GM12864 (cell line): ENCODE measurements around the gene PWWP2B.

ENCODE experiments used
- DNase-seq: peaks from one replicate; pipeline ENCODE4 v3.0.0-alpha.2; 2011; ENCODE audit warnings: low read depth
- H3K4me3 ChIP-seq: 2 replicates; pipeline ENCODE4 v1.5.1; 2011; ENCODE audit warnings: mild to moderate bottlenecking, low read depth, low read length, control low read depth
- CTCF ChIP-seq: IDR thresholded peaks from 2 replicates; pipeline ENCODE4 v1.5.1; 2011; ENCODE audit warnings: low read depth, mild to moderate bottlenecking, moderate library complexity, low read length, control low read depth, inconsistent platforms; ENCODE audit errors: missing control alignments

The PWWP2B gene

DNA sequence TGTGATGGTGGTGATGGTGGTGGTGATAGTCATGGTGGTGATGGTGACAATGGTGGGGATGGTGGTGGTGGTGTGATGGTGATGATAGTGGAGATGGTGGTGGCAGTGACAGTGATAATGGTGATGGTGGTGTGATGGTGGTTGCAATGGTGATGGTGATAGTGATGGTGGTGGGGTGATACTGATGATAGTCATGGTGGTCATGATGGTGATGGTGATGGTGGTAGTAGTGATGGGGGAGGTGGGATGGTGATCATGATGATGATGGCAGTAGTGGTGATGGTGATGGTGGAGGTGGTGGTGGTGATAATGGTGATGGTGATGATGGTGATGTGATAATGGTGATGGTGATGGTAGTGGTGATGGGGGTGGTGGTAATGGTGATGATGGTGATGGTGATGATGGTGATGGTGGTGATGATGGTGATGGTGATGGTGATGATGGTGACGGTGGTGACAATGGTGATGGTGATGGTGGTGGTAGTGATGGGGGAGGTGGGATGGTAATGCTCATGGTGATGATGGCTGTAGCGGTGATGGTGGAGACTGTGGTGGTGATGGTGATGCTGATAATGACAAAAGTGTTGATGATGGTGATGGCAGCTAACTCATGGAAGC is 4.7 kb upstream of the PWWP2B start:
- DNase-seq: no peak
- no peak for TF ChIP-seq CTCF
- no peak overlapping the region for H3K4me3 ChIP-seq

DNA sequence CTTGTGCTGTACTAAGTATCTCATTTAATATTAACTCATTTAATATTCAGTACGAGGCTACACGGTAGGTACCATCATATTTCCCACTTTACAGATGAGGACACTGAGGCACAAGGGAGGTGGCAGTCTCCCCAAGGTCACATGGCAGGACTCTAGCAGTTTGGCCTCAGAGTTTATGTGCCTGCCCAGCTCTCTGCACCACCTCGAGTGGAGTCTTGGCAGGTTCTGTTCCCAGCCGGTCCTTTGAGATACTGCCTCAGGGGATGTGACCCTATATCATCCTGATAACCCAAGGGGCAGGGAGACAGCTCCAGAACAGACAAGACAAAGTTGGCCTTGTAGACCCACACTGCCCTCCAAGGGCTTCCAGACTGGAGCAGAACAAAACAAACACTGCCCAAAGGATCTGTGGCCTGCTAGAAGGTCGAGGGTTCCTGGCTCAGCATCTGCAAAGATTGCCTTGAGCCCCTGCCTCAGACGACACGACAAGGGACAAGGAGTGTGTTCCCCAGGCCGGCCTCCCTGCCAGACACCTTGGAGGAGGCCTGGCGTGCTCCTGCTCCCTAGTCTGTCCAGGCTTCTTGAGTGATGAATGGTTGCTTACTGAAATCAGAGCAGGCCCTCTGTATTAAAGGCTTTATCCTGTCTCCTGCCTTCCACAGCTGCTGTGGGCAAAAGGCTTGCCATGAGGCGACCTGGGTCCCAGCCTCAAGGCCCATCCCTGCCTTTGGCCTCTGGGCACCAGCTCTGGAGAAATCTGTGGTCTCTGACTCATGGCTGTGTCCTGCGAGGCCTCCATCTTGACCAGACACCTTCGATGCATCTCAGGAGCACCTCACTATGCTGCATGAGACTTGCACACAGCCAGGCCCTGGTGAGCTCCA is 3.9 kb upstream of the PWWP2B start:
- no peak for DNase-seq
- no peak for TF ChIP-seq CTCF
- no peak overlapping the region for H3K4me3 ChIP-seq

DNA sequence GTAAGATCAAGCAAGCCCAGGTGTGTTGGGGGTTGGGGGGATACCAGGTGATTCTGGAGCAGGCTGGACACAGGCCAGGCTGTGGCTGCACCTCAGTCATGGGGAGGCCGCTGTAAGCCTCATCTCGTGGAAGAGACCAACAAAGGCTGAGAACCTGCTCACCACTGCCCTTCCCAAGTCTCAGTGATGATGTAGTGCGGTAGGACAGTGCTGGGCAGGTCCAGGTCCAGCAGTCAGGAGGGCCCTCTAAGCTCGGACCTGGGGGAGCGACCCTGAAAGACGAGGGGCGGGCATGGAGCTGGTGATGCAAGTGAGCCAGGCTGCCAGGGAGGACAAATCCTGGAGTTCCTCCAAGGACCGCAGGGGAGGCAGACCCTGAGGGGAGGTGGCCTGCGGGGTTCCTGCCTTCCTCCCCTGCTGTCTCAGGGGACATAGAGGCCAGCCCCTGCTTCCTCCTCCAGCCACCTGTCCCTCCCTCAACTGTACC is 3.3 kb upstream of the PWWP2B start:
- DNase-seq: no peak
- TF ChIP-seq CTCF: no peak
- no peak overlapping the region for H3K4me3 ChIP-seq

DNA sequence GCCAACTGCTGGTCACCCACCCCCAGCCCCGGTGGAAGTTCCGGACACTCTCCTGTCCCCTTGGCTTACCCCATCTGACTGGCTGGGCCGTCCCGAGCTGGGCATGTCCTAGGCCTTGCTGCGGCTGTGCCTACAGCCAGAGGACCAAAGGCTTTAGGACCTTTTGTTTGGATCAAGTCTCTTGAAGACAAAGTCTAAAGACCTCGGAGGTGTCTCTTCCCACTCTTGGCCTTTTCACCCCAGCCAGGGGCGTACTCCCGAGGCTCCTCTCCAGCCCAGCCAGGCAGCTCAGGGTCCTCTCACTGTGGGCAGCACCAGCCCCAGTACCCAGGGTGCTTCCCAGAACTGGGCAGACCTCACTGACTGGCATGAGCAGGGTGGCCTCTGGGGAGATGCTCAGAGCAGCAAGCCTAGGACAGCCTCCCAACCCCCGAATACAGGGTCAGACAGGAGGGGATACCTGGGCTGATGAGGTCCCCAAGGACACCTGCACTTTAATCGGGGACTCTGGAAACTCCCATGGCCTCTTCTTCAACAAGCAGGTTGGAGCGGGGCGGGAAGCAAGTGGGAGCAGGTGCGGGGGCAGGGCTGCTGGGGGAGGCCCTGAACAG is 2.7 kb upstream of the PWWP2B start:
- no peak for TF ChIP-seq CTCF
- DNase-seq: no peak
- H3K4me3 ChIP-seq: no peak overlapping the region

DNA sequence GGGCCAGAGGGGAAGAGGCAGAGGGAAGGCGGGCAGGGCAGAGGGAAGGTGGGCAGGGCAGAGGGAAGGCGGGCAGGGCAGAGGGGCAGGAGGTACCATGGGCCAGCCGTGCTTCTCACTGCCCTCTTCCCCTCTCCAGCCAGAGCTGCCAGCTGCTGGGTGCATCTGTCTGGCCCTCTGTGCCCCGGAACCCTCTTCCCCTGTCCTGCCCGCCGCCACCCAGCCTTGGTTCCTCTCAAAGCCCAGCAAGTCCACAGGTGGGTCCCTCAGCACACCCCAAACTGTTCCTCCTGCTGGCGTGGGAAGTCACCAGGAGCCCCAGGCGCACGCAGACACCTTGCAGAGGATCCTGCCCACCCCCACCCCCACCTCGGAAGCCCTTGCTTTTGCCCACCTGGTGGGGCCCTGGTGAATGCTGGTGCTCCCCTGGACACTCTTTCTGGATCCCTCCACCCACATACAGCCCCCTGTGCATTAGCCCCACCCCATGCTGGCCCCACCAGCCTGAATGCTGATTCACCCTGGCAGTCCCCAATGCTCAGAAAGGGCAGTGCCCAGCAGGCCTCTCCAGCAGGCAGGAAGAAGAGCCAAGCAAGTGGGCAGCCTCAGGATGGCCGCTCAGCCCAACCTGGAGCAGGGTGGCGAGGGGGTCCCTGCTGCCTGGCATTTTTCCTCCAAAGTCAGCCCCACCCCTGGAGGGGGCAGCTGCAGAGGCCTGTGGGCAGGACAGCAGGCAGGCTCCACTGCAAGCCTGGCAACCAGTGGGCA is 1.9 kb upstream of the PWWP2B start:
- DNase-seq: no peak
- no peak for TF ChIP-seq CTCF
- H3K4me3 ChIP-seq: no peak overlapping the region

DNA sequence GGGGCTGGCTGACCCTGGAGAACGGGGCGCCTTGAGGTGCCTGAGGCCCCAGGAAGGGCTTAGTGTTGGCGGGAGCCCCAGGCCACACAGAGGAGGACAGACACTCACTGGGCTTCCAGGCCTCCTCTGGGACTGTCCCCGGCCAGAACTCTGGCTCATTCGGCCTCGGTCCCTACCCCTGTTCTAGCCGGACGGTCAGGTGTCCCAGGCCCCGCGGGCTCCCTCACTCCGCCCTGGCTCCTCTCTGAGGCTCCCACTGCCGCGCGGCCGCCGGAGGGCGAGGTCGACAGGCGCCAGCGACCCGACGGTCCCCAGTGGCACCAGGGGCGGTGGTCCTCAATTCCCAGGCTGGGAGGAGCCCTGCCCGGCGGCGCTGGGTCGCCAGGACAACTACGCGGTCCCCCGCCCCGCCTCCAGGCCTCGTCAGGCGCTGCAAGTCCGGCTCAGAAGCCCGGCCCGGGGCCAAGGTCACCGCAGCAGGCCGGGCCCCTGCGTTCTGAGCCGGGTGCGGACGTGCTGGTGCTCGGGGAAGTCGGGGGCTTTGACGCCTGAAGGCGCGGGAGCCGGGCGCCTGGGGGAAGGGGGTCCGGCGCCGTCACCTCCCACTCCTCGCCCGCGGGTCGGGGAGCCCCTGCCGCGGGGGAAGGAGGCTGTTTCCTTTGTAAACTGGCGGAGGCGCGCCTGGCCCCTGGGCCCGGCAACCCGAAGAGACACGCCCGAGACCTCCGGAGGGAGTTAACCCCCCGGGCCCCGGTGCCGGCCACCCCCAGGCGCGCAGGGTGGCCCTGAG is 1.1 kb upstream of the PWWP2B start:
- no peak overlapping the region for H3K4me3 ChIP-seq

More for the DNA sequence above, 1.1 kb upstream of the PWWP2B start:
- DNase-seq: no peak
- TF ChIP-seq CTCF: no peak
